Endothelial cell of umbilical vein (primary cell): ENCODE results near the gene PILRA. TPM values are rescaled to one million over a fixed set of nuclear protein-coding genes. Genes with fewer than 3 reads are reported as not detected.

Experiments
- BruUV-seq: library from RNA; stranded (reverse); fragments of 400-500 nt; replicated peaks from 2 replicates; lab custom pipeline; 2021; lab: Mats Ljungman, UMichigan
- CTCF ChIA-PET: fragments of 300-600, 350-600 bp; sonication (Branson Sonifier 250); formaldehyde crosslinking; loops from one replicate; lab custom pipeline; 2021; ENCODE audit warnings: antibody characterized with exemption, inconsistent platforms; lab: Charles Lee
- POLR2A ChIA-PET: fragments of 300-600, 350-600 bp; sonication (Branson Sonifier 250); formaldehyde crosslinking; loops from one replicate; lab custom pipeline; 2021; ENCODE audit warnings: antibody characterized with exemption, inconsistent platforms; lab: Charles Lee
- DNase-seq: peaks from one replicate; pipeline ENCODE4 v3.0.0-alpha.2; 2011; ENCODE audit warnings: low read depth, low spot score
- FAIRE-seq: peaks from 2 replicates; lab custom pipeline; 2011; peaks lifted over from hg19 to GRCh38; lab: Jason Lieb, UNC
- H2AFZ ChIP-seq: 2 replicates; pipeline ENCODE4 v1.6.0; 2012; ENCODE audit warnings: low read depth, low read length, control low read depth, inconsistent platforms
- H3K27ac ChIP-seq: 2 replicates; pipeline ENCODE4 v1.5.1; 2011; ENCODE audit warnings: low read depth, mild to moderate bottlenecking, control low read depth, low read length, moderate library complexity; ENCODE audit not compliant: insufficient read depth
- H3K27me3 ChIP-seq, 2 experiments: 2 replicates each; pipeline versions ENCODE4 v1.6.0 to v1.6.1; 2011; ENCODE audit warnings: low read length in 2 of 2, mixed read lengths in 1 of 2; ENCODE audit not compliant: control insufficient read depth in 2 of 2, insufficient read depth in 2 of 2
- H3K36me3 ChIP-seq, 2 experiments: 2 replicates in 1 of 2; 3 replicates in 1 of 2; pipeline ENCODE4 v1.5.1; 2011; ENCODE audit warnings: low read length in 2 of 2, mild to moderate bottlenecking in 1 of 2, moderate library complexity in 1 of 2; ENCODE audit not compliant: control insufficient read depth in 2 of 2, insufficient read depth in 2 of 2; ENCODE audit errors: extremely low read depth in 1 of 2
- H3K4me1 ChIP-seq: 3 replicates; pipeline ENCODE4 v1.5.1; 2011; ENCODE audit warnings: mild to moderate bottlenecking, low read length; ENCODE audit not compliant: control insufficient read depth, insufficient read depth; ENCODE audit errors: extremely low read depth
- H3K4me2 ChIP-seq: 2 replicates; pipeline ENCODE4 v1.6.1; 2011; ENCODE audit warnings: low read length, control low read depth, mixed read lengths; ENCODE audit not compliant: insufficient read depth
- H3K4me3 ChIP-seq, 3 experiments: fragments of 200-600 bp in 1 of 3; sonication (generic), shearing (Covaris generic) in 1 of 3; replicated peaks in 1 of 3; 2 replicates each; pipeline ENCODE4 v1.5.1; 2011 to 2016; ENCODE audit warnings: control low read depth in 3 of 3, low read length in 3 of 3, mild to moderate bottlenecking in 2 of 3, inconsistent platforms in 1 of 3, low read depth in 1 of 3, moderate library complexity in 1 of 3; ENCODE audit not compliant: insufficient read depth in 1 of 3
- H3K79me2 ChIP-seq: 2 replicates; pipeline ENCODE4 v1.6.0; 2012; ENCODE audit warnings: low read length, inconsistent platforms; ENCODE audit not compliant: control insufficient read depth, insufficient read depth
- H3K9ac ChIP-seq: replicated peaks from 2 replicates; pipeline ENCODE3; 2011; ENCODE audit warnings: low read length, control low read depth; ENCODE audit not compliant: insufficient read depth; ENCODE audit errors: extremely low read depth
- H3K9me1 ChIP-seq: replicated peaks from 3 replicates; pipeline ENCODE4 v1.6.0; 2011; ENCODE audit warnings: mild to moderate bottlenecking, low read length; ENCODE audit not compliant: control insufficient read depth, insufficient read depth; ENCODE audit errors: extremely low read depth
- H3K9me3 ChIP-seq: replicated peaks from 2 replicates; pipeline ENCODE4 v1.5.1; 2012; ENCODE audit warnings: low read length, inconsistent platforms; ENCODE audit not compliant: control insufficient read depth, insufficient read depth
- H4K20me1 ChIP-seq: replicated peaks from 2 replicates; pipeline ENCODE3; 2011; ENCODE audit warnings: mild to moderate bottlenecking, low read length; ENCODE audit not compliant: control insufficient read depth, insufficient read depth; ENCODE audit errors: extremely low read depth
- GATA2 ChIP-seq: IDR thresholded peaks from 2 replicates; pipeline ENCODE4 v1.7.0; 2011; ENCODE audit warnings: low read depth, mild to moderate bottlenecking, moderate library complexity, mixed read lengths, low read length; ENCODE audit not compliant: insufficient read length, insufficient read depth
- MYC ChIP-seq: IDR thresholded peaks from one replicate; pipeline ENCODE4 v1.6.1; 2011; ENCODE audit warnings: mild to moderate bottlenecking, low read depth, low read length
- POLR2A ChIP-seq: IDR thresholded peaks from 2 replicates; pipeline ENCODE4 v1.6.1; 2012; ENCODE audit warnings: low read depth, mild to moderate bottlenecking, control low read depth, low read length
- dilution Hi-C: fragments of 300-500 bp; cut with MboI; formaldehyde crosslinking; loops from one replicate; pipeline ENCODE4 v1.15.0; 2019; ENCODE audit warnings: low sequenced_read_pairs; ENCODE audit not compliant: extremely low pct_ligation_motif_present
- intact Hi-C: fragments of 100-400 bp; cut with micrococcal nuclease; formaldehyde crosslinking; loops from one replicate; pipeline ENCODE4 v1.10.0; 2022
- polyA plus RNA-seq, 4 experiments: library from polyadenylated mRNA; depleted of rRNA in 3 of 4; stranded (reverse) in 3 of 4; unstranded in 1 of 4; fragments of >200 nt; gene quantifications; 2 replicates each; pipeline versions ENCODE4 v1.2.1 to v1.2.3, GENCODE V29; 2011 to 2012; ENCODE audit warnings: missing spikeins in 1 of 4
- total RNA-seq: library from RNA; stranded (reverse); gene quantifications from 2 replicates; pipeline ENCODE4 v1.2.3, GENCODE V29; 2021

PILRA gene
- total and polyA plus RNA-seq, 2 donors (not counting 3 experiments of a cell fraction or from before 2014, with no cell fraction given), result 0.61 to 1.3 TPM

GRCh38 chr7:100433592-100434296 is 60.5 kb downstream of the PILRA start:
- peaks cover 5 to 20% of the 10 kb centered on the region in 2 experiments for H3K36me3 ChIP-seq
- H3K4me1 ChIP-seq, result peaks cover 28% of the 10 kb centered on the region
- FAIRE-seq (no peak), DNase-seq (no peak)
- CTCF ChIA-PET, result no interaction called here
- intact Hi-C loops (no loop called here), dilution Hi-C loops (no loop called here)
- H3K9me1 ChIP-seq, result no peaks in the 10 kb centered on the region
- H3K27me3 ChIP-seq, result no peaks in the 10 kb centered on the region
- POLR2A ChIA-PET, result interaction anchor here (1.4 kb wide), 1 partner anchor 11 kb away, joined by 3 read pairs; no protein-coding TSS in a partner anchor
- no peaks in the 10 kb centered on the region for H3K9me3 ChIP-seq
- BruUV-seq, result no TSS peak
- H3K4me2 ChIP-seq, result no peak overlapping the region
- no peak overlapping the region for H2AFZ ChIP-seq
- peak; percentile 54 for TF ChIP-seq POLR2A
- TF ChIP-seq GATA2, result no peak
- no peak overlapping the region for H3K27ac ChIP-seq
- H4K20me1 ChIP-seq, result no peaks in the 10 kb centered on the region
- H3K4me3 ChIP-seq, result no peak overlapping the region
- no peak overlapping the region for H3K9ac ChIP-seq
- H3K79me2 ChIP-seq, result peaks cover 49% of the 10 kb centered on the region

DNA sequence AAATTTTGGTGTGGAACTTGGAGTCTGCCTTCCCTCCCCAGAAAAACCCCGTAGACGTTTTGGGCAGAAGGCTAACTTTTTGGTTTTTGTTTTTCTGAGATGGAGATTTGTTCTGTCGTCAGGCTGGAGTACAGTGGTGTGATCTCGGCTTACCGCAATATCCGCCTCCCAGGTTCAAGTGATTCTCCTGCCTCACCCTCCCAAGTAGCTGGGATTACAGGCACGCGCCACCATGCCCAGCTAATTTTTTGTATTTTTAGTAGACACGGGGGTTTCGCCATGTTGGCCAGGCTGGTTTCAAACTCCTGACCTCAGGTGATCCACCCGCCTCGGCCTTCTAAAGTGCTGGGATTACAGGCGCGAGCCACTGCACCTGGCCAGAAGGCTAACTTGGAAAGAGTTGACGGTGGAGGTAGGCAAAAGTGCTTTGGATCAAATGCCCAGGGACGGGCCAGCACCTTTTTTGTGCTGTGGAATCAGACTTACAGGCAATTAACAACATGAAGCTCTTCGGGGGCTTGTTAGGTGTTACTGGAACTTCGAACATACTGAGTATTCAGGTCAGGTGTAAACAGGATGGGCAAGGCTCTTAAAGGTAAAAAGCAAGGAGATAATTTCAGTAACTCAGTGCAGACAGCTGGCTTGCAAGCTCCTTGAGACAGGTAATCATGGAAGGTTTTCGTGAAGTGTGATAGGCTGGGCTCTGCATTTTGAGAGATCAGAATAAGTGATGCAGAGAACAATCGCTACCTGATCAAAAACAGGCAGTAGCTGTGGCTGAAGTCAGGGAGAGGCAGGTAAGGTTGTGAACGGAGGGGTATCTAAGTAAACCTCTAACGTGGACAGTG is 61.2 kb downstream of the PILRA start:
- Histone ChIP-seq H4K20me1 (no peaks in the 10 kb centered on the region), H3K27me3 (no peaks in the 10 kb centered on the region), H3K27ac (no peak overlapping the region), H3K9me1 (no peaks in the 10 kb centered on the region), H3K9ac (peak overlapping the region; percentile 93), H3K36me3 (peaks cover 5 to 20% of the 10 kb centered on the region in 2 experiments), H3K9me3 (no peaks in the 10 kb centered on the region), H3K4me3 (peak overlapping the region in 2 of 3 experiments; percentile 54 to 81), H2AFZ (no peak overlapping the region), H3K4me2 (peak overlapping the region; percentile 27), H3K79me2 (peaks cover 49% of the 10 kb centered on the region), H3K4me1 (peaks cover 30% of the 10 kb centered on the region)
- POLR2A ChIA-PET, result interaction anchor here (1.4 kb wide), 1 partner anchor 10 kb away, joined by 3 read pairs; no protein-coding TSS in a partner anchor
- TSS peak; percentile 35 for BruUV-seq
- dilution Hi-C loops (no loop called here), intact Hi-C loops (no loop called here)
- DNase-seq (no peak), FAIRE-seq (no peak)
- TF ChIP-seq MYC, result no peak
- CTCF ChIA-PET, result interaction anchor here (1.0 to 1.4 kb wide), 2 partner anchors 16 to 21 kb away, joined by 4 to 6 read pairs; no protein-coding TSS in a partner anchor
